Activated naive CD8-positive, alpha-beta T cell treated with anti-CD3 and anti-CD28 coated beads, Interleukin-2, amount 50 U/mL, for 24 hours (primary cell): ENCODE data around the gene AGAP3.
A peak's percentile ranks its signal among the peaks of the same experiment; 100 is the strongest.

Experiments
- ATAC-seq: fragments of 150-1000 bp; cut with Tn5 transposase; one replicate; pipeline ENCODE4 v1.10.0; 2021
- DNase-seq: peaks from one replicate; pipeline ENCODE4 v3.0.0; 2021
- H3K27ac Mint-ChIP-seq: one replicate; pipeline ENCODE4 v1.8.0; 2021; ENCODE audit warnings: mild to moderate bottlenecking, mixed read lengths
- H3K27me3 Mint-ChIP-seq: one replicate; pipeline ENCODE4 v1.8.0; 2021; ENCODE audit warnings: mixed read lengths
- H3K36me3 Mint-ChIP-seq: one replicate; pipeline ENCODE4 v1.8.0; 2021; ENCODE audit warnings: low read depth, mixed read lengths
- H3K4me1 Mint-ChIP-seq: one replicate; pipeline ENCODE4 v1.8.0; 2021; ENCODE audit warnings: mixed read lengths
- H3K4me3 Mint-ChIP-seq: one replicate; pipeline ENCODE4 v1.8.0; 2021; ENCODE audit warnings: mild to moderate bottlenecking, moderate library complexity, mixed read lengths
- H3K9me3 Mint-ChIP-seq: one replicate; pipeline ENCODE4 v1.8.0; 2021; ENCODE audit warnings: mixed read lengths

AGAP3 gene

GRCh38 chr7:151053096-151053495 lies 33.2 kb upstream of the AGAP3 start:
- Mint-ChIP-seq H3K9me3 (no peaks in the 10 kb centered on the region), H3K27ac (no peak overlapping the region), H3K36me3 (no peaks in the 10 kb centered on the region), H3K4me3 (no peak overlapping the region), H3K27me3 (peaks cover 2% of the 10 kb centered on the region), H3K4me1 (peaks cover 15% of the 10 kb centered on the region)
- ATAC-seq (no peak), DNase-seq (no peak)

- DNase-seq: no peak
- Mint-ChIP-seq H3K4me3 (no peak overlapping the region), H3K27ac (no peak overlapping the region), H3K4me1 (peaks cover 20% of the 10 kb centered on the region), H3K27me3 (peaks cover 2% of the 10 kb centered on the region), H3K36me3 (no peaks in the 10 kb centered on the region), H3K9me3 (no peaks in the 10 kb centered on the region)
- ATAC-seq: no peak
Observed at GRCh38 chr7:151053751-151054150, 32.5 kb upstream of the AGAP3 start.

GRCh38 chr7:151056283-151056665 lies 30.0 kb upstream of the AGAP3 start:
- no peak for ATAC-seq
- no peak overlapping the region for H3K27ac Mint-ChIP-seq
- H3K27me3 Mint-ChIP-seq: no peaks in the 10 kb centered on the region
- no peak for DNase-seq
- H3K36me3 Mint-ChIP-seq: no peaks in the 10 kb centered on the region
- no peaks in the 10 kb centered on the region for H3K9me3 Mint-ChIP-seq
- H3K4me1 Mint-ChIP-seq: peaks cover 35% of the 10 kb centered on the region
- H3K4me3 Mint-ChIP-seq: peak overlapping the region; percentile 90

GRCh38 chr7:151056666-151057505 lies 29.4 kb upstream of the AGAP3 start:
- ATAC-seq (no peak), DNase-seq (no peak)
- Mint-ChIP-seq H3K9me3 (no peaks in the 10 kb centered on the region), H3K4me3 (peak overlapping the region; percentile 90), H3K36me3 (no peaks in the 10 kb centered on the region), H3K27ac (peak overlapping the region; percentile 76), H3K4me1 (peaks cover 39% of the 10 kb centered on the region), H3K27me3 (no peaks in the 10 kb centered on the region)

- Mint-ChIP-seq H3K9me3 (no peaks in the 10 kb centered on the region), H3K4me3 (peak within 1 kb of the TSS; percentile 90)
Observed at GRCh38 chr7:151057506-151057988, 28.7 kb upstream of the AGAP3 start, which contains the start of gene CDK5. CDK5 (minus strand) TSS chr7:151057897; CDS start chr7:151057848, 49 bp downstream.

GRCh38 chr7:151057989-151058780 lies 28.1 kb upstream of the AGAP3 start:
- Mint-ChIP-seq H3K27ac (peak overlapping the region; percentile 95), H3K4me1 (peaks cover 37% of the 10 kb centered on the region), H3K36me3 (no peaks in the 10 kb centered on the region), H3K27me3 (no peaks in the 10 kb centered on the region), H3K9me3 (no peaks in the 10 kb centered on the region), H3K4me3 (peak overlapping the region; percentile 90)
- ATAC-seq: peak; percentile 96
- peak; percentile 96 for DNase-seq

More at GRCh38 chr7:151057506-151057988, 28.7 kb upstream of the AGAP3 start, which contains the start of gene CDK5:
- no peak for ATAC-seq
- no peak for DNase-seq
- Mint-ChIP-seq H3K36me3 (no peaks in the 10 kb centered on the region), H3K27me3 (no peaks in the 10 kb centered on the region), H3K27ac (peak within 1 kb of the TSS; percentile 95), H3K4me1 (peaks cover 38% of the 10 kb centered on the region)

GRCh38 chr7:151058781-151059366 lies 27.4 kb upstream of the AGAP3 start:
- Mint-ChIP-seq H3K4me1 (peaks cover 37% of the 10 kb centered on the region), H3K27me3 (no peaks in the 10 kb centered on the region), H3K27ac (peak overlapping the region; percentile 95), H3K4me3 (peak overlapping the region; percentile 90), H3K9me3 (no peaks in the 10 kb centered on the region), H3K36me3 (no peaks in the 10 kb centered on the region)
- no peak for ATAC-seq
- no peak for DNase-seq

- peak; percentile 82 for DNase-seq
- ATAC-seq: peak; percentile 12
- H3K27me3 Mint-ChIP-seq: no peaks in the 10 kb centered on the region
- no peaks in the 10 kb centered on the region for H3K9me3 Mint-ChIP-seq
- peaks cover 37% of the 10 kb centered on the region for H3K4me1 Mint-ChIP-seq
- peak within 1 kb of the TSS; percentile 90 for H3K4me3 Mint-ChIP-seq
- peak within 1 kb of the TSS; percentile 95 for H3K27ac Mint-ChIP-seq
- H3K36me3 Mint-ChIP-seq: no peaks in the 10 kb centered on the region
Observed at GRCh38 chr7:151059367-151060112, 26.7 kb upstream of the AGAP3 start, which contains the start of gene SLC4A2. SLC4A2 (plus strand) TSS chr7:151059589; CDS start chr7:151061988, 2,399 bp downstream.

- no peaks in the 10 kb centered on the region for H3K36me3 Mint-ChIP-seq
- peaks cover 37% of the 10 kb centered on the region for H3K4me1 Mint-ChIP-seq
- H3K9me3 Mint-ChIP-seq: no peaks in the 10 kb centered on the region
- ATAC-seq (no peak), DNase-seq (no peak)
- no peak overlapping the region for H3K27ac Mint-ChIP-seq
- peak overlapping the region; percentile 90 for H3K4me3 Mint-ChIP-seq
- H3K27me3 Mint-ChIP-seq: no peaks in the 10 kb centered on the region
Observed at GRCh38 chr7:151060113-151060415, 26.2 kb upstream of the AGAP3 start.

- Mint-ChIP-seq H3K9me3 (no peaks in the 10 kb centered on the region), H3K36me3 (peaks cover 3% of the 10 kb centered on the region), H3K27ac (peak overlapping the region; percentile 35), H3K4me3 (peak overlapping the region; percentile 90), H3K4me1 (peaks cover 37% of the 10 kb centered on the region), H3K27me3 (no peaks in the 10 kb centered on the region)
- no peak for ATAC-seq
- peak; percentile 35 for DNase-seq
Observed at GRCh38 chr7:151060416-151061212, 25.7 kb upstream of the AGAP3 start.

GRCh38 chr7:151061213-151062110 lies 24.8 kb upstream of the AGAP3 start:
- Mint-ChIP-seq H3K4me3 (peak overlapping the region; percentile 90), H3K9me3 (no peaks in the 10 kb centered on the region), H3K36me3 (peaks cover 3% of the 10 kb centered on the region), H3K4me1 (peaks cover 34% of the 10 kb centered on the region), H3K27me3 (no peaks in the 10 kb centered on the region), H3K27ac (peak overlapping the region; percentile 35)
- no peak for DNase-seq
- ATAC-seq: no peak

GRCh38 chr7:151062111-151062398 lies 24.2 kb upstream of the AGAP3 start:
- Mint-ChIP-seq H3K27ac (no peak overlapping the region), H3K4me1 (peaks cover 29% of the 10 kb centered on the region), H3K9me3 (no peaks in the 10 kb centered on the region), H3K27me3 (no peaks in the 10 kb centered on the region), H3K4me3 (peak overlapping the region; percentile 90), H3K36me3 (peaks cover 3% of the 10 kb centered on the region)
- DNase-seq (no peak), ATAC-seq (no peak)
